Activated CD4-positive, alpha-beta memory T cell treated with anti-CD3 and anti-CD28 coated beads for 36 hours (primary cell): ENCODE data around the gene AGPAT2. TPM values are rescaled to one million over a fixed set of nuclear protein-coding genes. Genes with fewer than 3 reads are reported as not detected.

Experiments used
- CTCF ChIA-PET: fragments of 350-600 bp; sonication (Branson Sonifier 250); formaldehyde crosslinking; loops from one replicate; lab custom pipeline; 2021; ENCODE audit warnings: antibody characterized with exemption, inconsistent platforms; lab: Charles Lee
- POLR2A ChIA-PET: fragments of 350-600 bp; sonication (Branson Sonifier 250); formaldehyde crosslinking; loops from one replicate; lab custom pipeline; 2021; ENCODE audit warnings: antibody characterized with exemption; lab: Charles Lee
- DNase-seq: peaks from one replicate; pipeline ENCODE4 v3.0.0-alpha.2; 2020
- H3K27ac Mint-ChIP-seq: one replicate; pipeline ENCODE4 v1.8.0; 2021; ENCODE audit warnings: mixed read lengths
- H3K27me3 Mint-ChIP-seq: one replicate; pipeline ENCODE4 v1.8.0; 2021; ENCODE audit warnings: mixed read lengths
- H3K36me3 Mint-ChIP-seq: one replicate; pipeline ENCODE4 v1.8.0; 2021; ENCODE audit warnings: mixed read lengths
- H3K4me1 Mint-ChIP-seq: one replicate; pipeline ENCODE4 v1.8.0; 2021; ENCODE audit warnings: low read depth, mixed read lengths
- H3K4me3 Mint-ChIP-seq: one replicate; pipeline ENCODE4 v1.8.0; 2021; ENCODE audit warnings: mild to moderate bottlenecking, mixed read lengths
- H3K9me3 Mint-ChIP-seq: one replicate; pipeline ENCODE4 v1.8.0; 2021; ENCODE audit warnings: mixed read lengths
- intact Hi-C: fragments of 100-400 bp; cut with micrococcal nuclease; formaldehyde crosslinking; loops from one replicate; pipeline ENCODE4 v1.15.1; 2023
- total RNA-seq, 2 experiments: library from RNA; stranded (reverse); gene quantifications; one replicate each; pipeline ENCODE4 v1.2.3, GENCODE V29; 2021

Gene AGPAT2
- total RNA-seq, 2 experiments from 2014 or later: 16.3 to 16.8 TPM

GRCh38 chr9:136683173-136683745, 4.0 kb downstream of the AGPAT2 start:
- ChIA-PET POLR2A (no interaction called here), CTCF (interaction anchor here (2.1 kb wide), 1 partner anchor 11 kb away, joined by 10 read pairs; no protein-coding TSS in a partner anchor)
- Mint-ChIP-seq H3K27ac (no peak overlapping the region), H3K9me3 (no peaks in the 10 kb centered on the region), H3K36me3 (no peaks in the 10 kb centered on the region), H3K4me3 (no peak overlapping the region), H3K4me1 (no peaks in the 10 kb centered on the region), H3K27me3 (no peaks in the 10 kb centered on the region)
- intact Hi-C loops: no loop called here
- no peak for DNase-seq

GRCh38 chr9:136682710-136683109, 4.5 kb downstream of the AGPAT2 start:
- H3K4me1 Mint-ChIP-seq: no peaks in the 10 kb centered on the region
- DNase-seq: no peak
- CTCF ChIA-PET: interaction anchor here (0.7 to 2.1 kb wide), 2 partner anchors 11 to 153 kb away, joined by 3 to 10 read pairs; no protein-coding TSS in a partner anchor
- intact Hi-C loops: no loop called here
- no peak overlapping the region for H3K27ac Mint-ChIP-seq
- no peaks in the 10 kb centered on the region for H3K9me3 Mint-ChIP-seq
- POLR2A ChIA-PET: no interaction called here
- H3K36me3 Mint-ChIP-seq: no peaks in the 10 kb centered on the region
- no peak overlapping the region for H3K4me3 Mint-ChIP-seq
- H3K27me3 Mint-ChIP-seq: no peaks in the 10 kb centered on the region

GRCh38 chr9:136681945-136682699, 5.1 kb downstream of the AGPAT2 start:
- POLR2A ChIA-PET: no interaction called here
- CTCF ChIA-PET: interaction anchor here (0.7 to 2.1 kb wide), 2 partner anchors 10 to 153 kb away, joined by 3 to 10 read pairs; no protein-coding TSS in a partner anchor
- Mint-ChIP-seq H3K9me3 (no peaks in the 10 kb centered on the region), H3K27me3 (no peaks in the 10 kb centered on the region), H3K36me3 (no peaks in the 10 kb centered on the region), H3K4me3 (no peak overlapping the region), H3K27ac (no peak overlapping the region), H3K4me1 (no peaks in the 10 kb centered on the region)
- intact Hi-C loops: no loop called here
- DNase-seq: no peak

- no peak for DNase-seq
- ChIA-PET CTCF (interaction anchor here (1.4 kb wide), 1 partner anchor 9 kb away, joined by 4 read pairs; no protein-coding TSS in a partner anchor), POLR2A (no interaction called here)
- no peak overlapping the region for H3K27ac Mint-ChIP-seq
- H3K36me3 Mint-ChIP-seq: no peaks in the 10 kb centered on the region
- H3K4me3 Mint-ChIP-seq: no peak overlapping the region
- no peaks in the 10 kb centered on the region for H3K4me1 Mint-ChIP-seq
- no peaks in the 10 kb centered on the region for H3K27me3 Mint-ChIP-seq
- no peaks in the 10 kb centered on the region for H3K9me3 Mint-ChIP-seq
- intact Hi-C loops: no loop called here
Observed at GRCh38 chr9:136681029-136681428, 6.2 kb downstream of the AGPAT2 start.

GRCh38 chr9:136679431-136679941, 7.8 kb downstream of the AGPAT2 start:
- ChIA-PET POLR2A (no interaction called here), CTCF (interaction anchor here (1.4 kb wide), 1 partner anchor 8 kb away, joined by 4 read pairs; no protein-coding TSS in a partner anchor)
- no peaks in the 10 kb centered on the region for H3K36me3 Mint-ChIP-seq
- no peak overlapping the region for H3K27ac Mint-ChIP-seq
- intact Hi-C loops: no loop called here
- H3K4me3 Mint-ChIP-seq: no peak overlapping the region
- H3K4me1 Mint-ChIP-seq: no peaks in the 10 kb centered on the region
- H3K9me3 Mint-ChIP-seq: no peaks in the 10 kb centered on the region
- no peaks in the 10 kb centered on the region for H3K27me3 Mint-ChIP-seq
- DNase-seq: no peak

GRCh38 chr9:136678624-136679023, 8.6 kb downstream of the AGPAT2 start:
- Mint-ChIP-seq H3K4me3 (no peak overlapping the region), H3K9me3 (no peaks in the 10 kb centered on the region), H3K4me1 (no peaks in the 10 kb centered on the region), H3K27ac (no peak overlapping the region), H3K36me3 (no peaks in the 10 kb centered on the region), H3K27me3 (no peaks in the 10 kb centered on the region)
- intact Hi-C loops: no loop called here
- CTCF ChIA-PET: no interaction called here
- DNase-seq: no peak
- POLR2A ChIA-PET: no interaction called here

- H3K4me1 Mint-ChIP-seq: no peaks in the 10 kb centered on the region
- H3K27me3 Mint-ChIP-seq: no peaks in the 10 kb centered on the region
- no peak overlapping the region for H3K27ac Mint-ChIP-seq
- no peaks in the 10 kb centered on the region for H3K36me3 Mint-ChIP-seq
- intact Hi-C loops: no loop called here
- DNase-seq: no peak
- no peak overlapping the region for H3K4me3 Mint-ChIP-seq
- ChIA-PET CTCF (no interaction called here), POLR2A (no interaction called here)
- no peaks in the 10 kb centered on the region for H3K9me3 Mint-ChIP-seq
Observed at GRCh38 chr9:136678034-136678433, 9.2 kb downstream of the AGPAT2 start.

GRCh38 chr9:136676920-136677686, 10.2 kb downstream of the AGPAT2 start:
- H3K36me3 Mint-ChIP-seq: no peaks in the 10 kb centered on the region
- H3K4me1 Mint-ChIP-seq: no peaks in the 10 kb centered on the region
- H3K4me3 Mint-ChIP-seq: no peak overlapping the region
- ChIA-PET CTCF (no interaction called here), POLR2A (no interaction called here)
- intact Hi-C loops: no loop called here
- no peaks in the 10 kb centered on the region for H3K27me3 Mint-ChIP-seq
- no peak overlapping the region for H3K27ac Mint-ChIP-seq
- DNase-seq: no peak
- no peaks in the 10 kb centered on the region for H3K9me3 Mint-ChIP-seq

GRCh38 chr9:136676297-136676794, 10.9 kb downstream of the AGPAT2 start:
- no peak for DNase-seq
- Mint-ChIP-seq H3K36me3 (no peaks in the 10 kb centered on the region), H3K27me3 (no peaks in the 10 kb centered on the region), H3K4me3 (no peak overlapping the region), H3K4me1 (no peaks in the 10 kb centered on the region), H3K9me3 (no peaks in the 10 kb centered on the region), H3K27ac (no peak overlapping the region)
- ChIA-PET CTCF (no interaction called here), POLR2A (no interaction called here)
- intact Hi-C loops: no loop called here

GRCh38 chr9:136675477-136676296, 11.6 kb downstream of the AGPAT2 start:
- Mint-ChIP-seq H3K4me3 (no peak overlapping the region), H3K9me3 (no peaks in the 10 kb centered on the region), H3K36me3 (no peaks in the 10 kb centered on the region), H3K27ac (no peak overlapping the region), H3K27me3 (no peaks in the 10 kb centered on the region), H3K4me1 (no peaks in the 10 kb centered on the region)
- DNase-seq: no peak
- CTCF ChIA-PET: no interaction called here
- intact Hi-C loops: no loop called here
- POLR2A ChIA-PET: no interaction called here

- ChIA-PET CTCF (no interaction called here), POLR2A (no interaction called here)
- H3K27ac Mint-ChIP-seq: no peak overlapping the region
- no peaks in the 10 kb centered on the region for H3K4me1 Mint-ChIP-seq
- DNase-seq: no peak
- H3K4me3 Mint-ChIP-seq: no peak overlapping the region
- intact Hi-C loops: no loop called here
- H3K36me3 Mint-ChIP-seq: no peaks in the 10 kb centered on the region
- H3K27me3 Mint-ChIP-seq: no peaks in the 10 kb centered on the region
- no peaks in the 10 kb centered on the region for H3K9me3 Mint-ChIP-seq
Observed at GRCh38 chr9:136674786-136675349, 12.4 kb downstream of the AGPAT2 start.
